Ovary (tissue), 3 donors: ENCODE results near the gene LRRC52.
A peak's percentile ranks its signal among the peaks of the same experiment; 100 is the strongest.

ENCODE experiments used
- CTCF ChIP-seq, 3 donors: fragments of 450-650 bp in 2 of 3; fragments of 200-600 bp in 1 of 3; IDR thresholded peaks; one replicate each; pipeline versions ENCODE4 v1.5.1 to v1.8.0; 2016 to 2022; ENCODE audit warnings: antibody characterized with exemption in 3 of 3, mild to moderate bottlenecking in 1 of 3
- POLR2A ChIP-seq: fragments of 450-650 bp; IDR thresholded peaks from one replicate; pipeline ENCODE4 v1.6.1; 2017; ENCODE audit warnings: antibody characterized with exemption, mild to moderate bottlenecking, moderate library complexity
- donor health status: DM: no; HTN: no; CAD: no.

DNA sequence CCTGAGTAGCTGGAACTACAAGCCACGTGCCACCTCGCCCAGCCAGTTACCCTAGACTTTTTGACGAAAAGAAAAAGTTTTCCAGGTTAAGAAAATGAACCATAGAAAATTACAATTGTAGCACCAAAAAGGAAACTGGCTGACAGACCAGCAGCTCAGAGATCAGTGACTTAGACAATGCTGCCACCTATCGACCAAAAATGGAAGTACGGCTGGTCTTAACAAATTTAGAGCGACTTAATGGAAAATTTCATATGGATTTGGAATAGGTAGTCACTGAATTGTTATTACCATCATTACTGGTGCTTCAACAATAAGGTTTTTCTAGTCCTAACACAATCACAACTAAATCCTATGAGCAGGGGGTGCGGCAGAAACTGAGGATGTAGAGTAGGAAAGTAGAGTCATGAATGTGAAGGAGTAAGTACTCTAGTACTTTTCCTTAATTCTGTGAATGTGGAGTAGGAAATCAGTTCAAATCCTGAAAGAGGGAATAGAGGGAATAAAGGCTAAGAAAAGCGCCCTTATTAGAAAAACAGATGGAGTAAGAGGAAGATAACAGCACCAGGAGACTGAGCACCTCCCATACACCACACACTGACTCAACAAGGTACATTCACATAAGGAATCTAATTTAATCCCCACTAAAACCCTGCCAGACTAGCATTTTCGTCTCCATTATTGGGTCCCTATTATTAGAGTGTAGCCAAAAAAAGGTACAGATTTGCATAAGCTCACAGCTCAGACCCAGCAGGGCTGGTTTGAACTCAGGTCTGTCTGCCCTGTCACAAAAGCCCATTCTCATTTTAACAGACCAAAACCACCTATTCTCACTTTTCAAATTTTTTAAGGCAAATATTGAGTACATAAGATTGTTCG, 49.4 kb downstream of the LRRC52 start:
- peak; percentile 80 to 94 (median 85) for TF ChIP-seq CTCF (IDR thresholded peaks at IDR 0.05)
- no peak for TF ChIP-seq POLR2A
